ENCODE measurements around the gene TMEM233.

The TMEM233 gene

GRCh38 chr12:119683413-119683812 is 89.8 kb downstream of the TMEM233 start:
- no peak for DNase-seq

GRCh38 chr12:119683816-119684215 is 90.2 kb downstream of the TMEM233 start:
- DNase-seq = no peak

GRCh38 chr12:119684711-119685369 is 91.3 kb downstream of the TMEM233 start:
- DNase-seq = no peak

GRCh38 chr12:119685375-119685774 is 91.8 kb downstream of the TMEM233 start:
- DNase-seq = no peak

- DNase-seq = no peak
Observed at GRCh38 chr12:119686355-119686754, 92.8 kb downstream of the TMEM233 start.

GRCh38 chr12:119686776-119687175 is 93.2 kb downstream of the TMEM233 start:
- no peak for DNase-seq

- no peak for DNase-seq
Observed at GRCh38 chr12:119687406-119687805, 93.8 kb downstream of the TMEM233 start.

- no peak for DNase-seq
Observed at GRCh38 chr12:119687879-119688278, 94.3 kb downstream of the TMEM233 start.

GRCh38 chr12:119689935-119690500 is 96.4 kb downstream of the TMEM233 start:
- no peak for DNase-seq

- no peak for DNase-seq
Observed at GRCh38 chr12:119691202-119691810, 97.7 kb downstream of the TMEM233 start.

- DNase-seq = no peak
Observed at GRCh38 chr12:119692410-119692809, 98.8 kb downstream of the TMEM233 start.
